ENCODE measurements around the gene SCARF2.

The SCARF2 gene

DNA sequence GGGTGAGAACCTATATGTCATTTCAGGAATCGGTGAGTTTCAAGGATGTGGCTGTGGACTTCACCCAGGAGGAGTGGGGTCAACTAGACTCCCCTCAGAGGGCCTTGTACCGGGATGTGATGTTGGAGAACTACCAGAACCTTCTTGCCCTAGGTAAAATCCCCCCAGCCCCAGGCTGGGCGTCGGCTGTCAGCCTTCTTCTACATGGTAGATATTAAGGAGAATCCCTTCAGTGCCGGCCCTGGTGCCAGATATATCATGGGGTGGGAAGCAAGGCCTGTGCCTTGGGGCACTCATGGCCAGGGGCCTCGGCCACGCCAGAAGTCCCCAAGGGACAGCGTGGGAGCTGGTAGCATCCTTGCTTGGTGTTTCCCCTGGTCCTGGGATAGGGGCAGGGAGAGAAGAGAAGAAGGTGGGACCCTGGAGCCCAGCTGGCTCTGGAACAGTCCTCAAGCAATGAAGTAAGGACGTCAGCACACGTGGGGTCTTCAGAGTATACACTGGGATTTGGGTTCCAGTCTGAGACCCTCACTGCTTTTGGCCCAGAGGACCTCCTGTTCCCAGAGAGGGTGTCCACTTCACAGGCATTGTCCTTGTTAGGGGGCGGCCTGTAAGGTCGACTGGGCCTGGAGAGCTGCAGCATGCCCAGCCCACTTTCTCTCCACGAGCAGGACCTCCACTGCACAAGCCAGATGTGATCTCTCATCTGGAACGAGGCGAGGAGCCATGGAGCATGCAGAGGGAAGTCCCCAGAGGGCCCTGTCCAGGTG is 36.8 kb downstream of the SCARF2 start:
- no peak for DNase-seq
- Histone ChIP-seq H2AFZ (ENCODE audit: low read depth, low read length) (no peak overlapping the region), H3K4me1 (ENCODE audit: insufficient read depth, low read length) (peaks cover 15% of the 10 kb centered on the region), H3K27ac (ENCODE audit: low read length) (no peak overlapping the region), H3K27me3 (ENCODE audit: insufficient read depth, low read length, poor library complexity) (no peaks in the 10 kb centered on the region), H3K4me2 (ENCODE audit: insufficient read depth, low read length) (no peak overlapping the region), H4K20me1 (ENCODE audit: insufficient read depth, low read length) (peaks cover 14% of the 10 kb centered on the region), H3K4me3 (ENCODE audit: low read depth in 1 of 2, low read length in 2 of 2) (no peak overlapping the region), H3K9me3 (ENCODE audit: insufficient read depth, low read length, severe bottlenecking) (no peaks in the 10 kb centered on the region), H3K36me3 (ENCODE audit: insufficient read depth, low read length) (peaks cover 63% of the 10 kb centered on the region), H3K9ac (ENCODE audit: low read depth, low read length) (no peak overlapping the region), H3K79me2 (ENCODE audit: insufficient read depth, low read length) (peaks cover 46% of the 10 kb centered on the region)
- ATAC-seq (ENCODE audit: insufficient read depth, low read depth) = no peak
- TF ChIP-seq EZH2 (IDR thresholded peaks at IDR 0.05; ENCODE audit: borderline replicate concordance, low read depth, low read length, severe bottlenecking) = no peak
- no peak for TF ChIP-seq CTCF (IDR thresholded peaks at IDR 0.05; ENCODE audit: borderline replicate concordance, extremely low read depth, low read length, poor library complexity, severe bottlenecking)

DNA sequence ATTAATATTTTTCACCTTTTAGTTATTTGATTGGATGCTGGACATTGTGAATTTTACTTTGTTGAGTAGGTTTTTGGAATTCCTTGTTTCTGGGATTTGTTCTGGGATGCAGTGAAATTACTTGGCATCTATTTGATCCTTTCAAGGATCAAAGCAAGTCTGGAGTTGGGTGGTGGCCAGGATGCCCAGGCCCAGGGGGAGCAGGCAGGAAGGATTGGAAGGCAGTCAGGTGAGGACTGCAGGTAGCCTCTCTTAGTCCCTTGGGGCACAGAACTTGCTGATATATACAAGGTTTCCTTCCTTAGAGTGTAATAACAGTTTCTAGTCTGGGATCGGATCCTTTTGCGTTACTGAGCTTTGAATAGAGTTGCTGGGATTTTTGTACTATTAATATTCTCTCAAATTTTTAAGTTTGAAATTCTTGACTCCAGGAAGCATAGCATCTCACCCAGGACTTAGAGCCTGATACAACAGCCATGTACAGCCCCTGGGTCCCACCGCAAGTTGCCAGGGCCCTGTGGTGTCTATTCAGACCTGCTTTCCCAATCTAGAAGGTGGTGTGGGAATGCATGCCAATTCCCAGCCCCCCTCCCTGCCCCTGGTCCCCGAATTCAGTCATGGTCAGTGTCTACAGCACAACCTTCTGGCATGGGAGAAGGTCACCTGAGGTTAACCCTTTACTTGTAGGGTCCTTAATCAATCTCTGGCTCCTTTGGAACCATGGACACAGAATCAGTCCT is 37.6 kb downstream of the SCARF2 start:
- Histone ChIP-seq H4K20me1 (ENCODE audit: insufficient read depth, low read length) (peaks cover 14% of the 10 kb centered on the region), H3K36me3 (ENCODE audit: insufficient read depth, low read length) (peaks cover 56% of the 10 kb centered on the region), H3K4me1 (ENCODE audit: insufficient read depth, low read length) (peaks cover 22% of the 10 kb centered on the region), H3K27ac (ENCODE audit: low read length) (no peak overlapping the region), H3K4me2 (ENCODE audit: insufficient read depth, low read length) (no peak overlapping the region), H2AFZ (ENCODE audit: low read depth, low read length) (no peak overlapping the region), H3K4me3 (ENCODE audit: low read depth in 1 of 2, low read length in 2 of 2) (no peak overlapping the region), H3K27me3 (ENCODE audit: insufficient read depth, low read length, poor library complexity) (no peaks in the 10 kb centered on the region), H3K9me3 (ENCODE audit: insufficient read depth, low read length, severe bottlenecking) (no peaks in the 10 kb centered on the region), H3K79me2 (ENCODE audit: insufficient read depth, low read length) (peaks cover 53% of the 10 kb centered on the region), H3K9ac (ENCODE audit: low read depth, low read length) (no peak overlapping the region)
- no peak for TF ChIP-seq EZH2 (IDR thresholded peaks at IDR 0.05; ENCODE audit: borderline replicate concordance, low read depth, low read length, severe bottlenecking)
- no peak for TF ChIP-seq CTCF (IDR thresholded peaks at IDR 0.05; ENCODE audit: borderline replicate concordance, extremely low read depth, low read length, poor library complexity, severe bottlenecking)
- DNase-seq (no peak), ATAC-seq (ENCODE audit: insufficient read depth, low read depth) (no peak)

- no peak overlapping the region; the same call in 1 of the 2 replicates for H3K4me2 ChIP-seq (ENCODE audit: insufficient read depth, low read length)
- H3K9me3 ChIP-seq (ENCODE audit: insufficient read depth, low read length, severe bottlenecking) = no peaks in the 10 kb centered on the region
- DNase-seq (no peak), ATAC-seq (ENCODE audit: insufficient read depth, low read depth) (no peak)
- peaks cover 40% of the 10 kb centered on the region for H3K36me3 ChIP-seq (ENCODE audit: insufficient read depth, low read length)
- no peak overlapping the region for H2AFZ ChIP-seq (ENCODE audit: low read depth, low read length)
- peaks cover 14% of the 10 kb centered on the region for H4K20me1 ChIP-seq (ENCODE audit: insufficient read depth, low read length)
- H3K4me1 ChIP-seq (ENCODE audit: insufficient read depth, low read length) = peaks cover 31% of the 10 kb centered on the region
- TF ChIP-seq CTCF (IDR thresholded peaks at IDR 0.05; ENCODE audit: borderline replicate concordance, extremely low read depth, low read length, poor library complexity, severe bottlenecking) = no peak
- no peak for TF ChIP-seq EZH2 (IDR thresholded peaks at IDR 0.05; ENCODE audit: borderline replicate concordance, low read depth, low read length, severe bottlenecking)
- H3K27me3 ChIP-seq (ENCODE audit: insufficient read depth, low read length, poor library complexity) = no peaks in the 10 kb centered on the region
- H3K9ac ChIP-seq (ENCODE audit: low read depth, low read length) = no peak overlapping the region
- peaks cover 64% of the 10 kb centered on the region for H3K79me2 ChIP-seq (ENCODE audit: insufficient read depth, low read length)
- no peak overlapping the region for H3K27ac ChIP-seq (ENCODE audit: low read length)
- H3K4me3 ChIP-seq (ENCODE audit: low read depth in 1 of 2, low read length in 2 of 2) = no peak overlapping the region
Observed at GRCh38 chr22:20398420-20398819, 39.2 kb downstream of the SCARF2 start.
